HepG2 (cell line): ENCODE measurements around the gene CST3. TPM values are rescaled to one million over a fixed set of nuclear protein-coding genes. Genes with fewer than 3 reads are reported as not detected.

Source experiments
- CHD4 ChIP-seq: fragments of 200-600 bp; sonication (generic); IDR thresholded peaks from 2 replicates; pipeline ENCODE4 v1.7.0; 2017; ENCODE audit warnings: mild to moderate bottlenecking, low read length, borderline replicate concordance
- NR1H2 ChIP-seq: sonication (generic); formaldehyde crosslinking; IDR thresholded peaks from 2 replicates; pipeline ENCODE4 v1.8.1; 2022; ENCODE audit warnings: low read depth, missing genetic modification reagents, borderline replicate concordance
- U2AF2 ChIP-seq: fragments of 200-400 bp; formaldehyde crosslinking; IDR thresholded peaks from 2 replicates; pipeline ENCODE4 v1.6.1; 2017; ENCODE audit warnings: low read depth, mild to moderate bottlenecking, low read length
- ZMYM4 ChIP-seq: sonication (generic); formaldehyde crosslinking; IDR thresholded peaks from 2 replicates; pipeline ENCODE4 v1.8.1; 2023; ENCODE audit warnings: mild to moderate bottlenecking, missing genetic modification reagents
- ZNF317 ChIP-seq: sonication (generic); formaldehyde crosslinking; IDR thresholded peaks from 2 replicates; pipeline ENCODE4 v1.5.0; 2020; ENCODE audit warnings: mild to moderate bottlenecking, missing genetic modification reagents
- ZNF629 ChIP-seq: sonication (generic); formaldehyde crosslinking; conservative IDR thresholded peaks from 2 replicates; pipeline ENCODE4 v1.5.0; 2020; ENCODE audit warnings: missing genetic modification reagents
- ZNF879 ChIP-seq: sonication (generic); formaldehyde crosslinking; IDR thresholded peaks from 2 replicates; pipeline ENCODE4 v1.8.1; 2023; ENCODE audit warnings: missing genetic modification reagents
- polyA plus RNA-seq, 8 experiments: library from polyadenylated mRNA; depleted of rRNA in 3 of 8; stranded (reverse) in 7 of 8; unstranded in 1 of 8; fragments of >200 nt; fragmentation: Illumina TruSeq in 4 of 8; extraction: Trizol in 4 of 8; gene quantifications; 2 replicates each; pipeline versions ENCODE4 v1.2.1 to v1.2.3, GENCODE V29; 2011 to 2016; ENCODE audit warnings: low read depth in 4 of 8, missing spikeins in 1 of 8, mixed read lengths in 1 of 8; ENCODE audit not compliant: insufficient read depth in 1 of 8
- total RNA-seq, 5 experiments: library from RNA; depleted of rRNA; stranded (reverse); fragments of >200 nt; fragmentation: Illumina TruSeq; extraction: Trizol; gene quantifications; 2 replicates each; pipeline ENCODE4 v1.2.3, GENCODE V29; 2016; ENCODE audit warnings: low read depth in 1 of 5
- TF ChIP-seq, protein P1 (sequence below): sonication (generic); formaldehyde crosslinking; IDR thresholded peaks from 2 replicates; pipeline ENCODE4 v1.5.1; 2020; ENCODE audit warnings: mild to moderate bottlenecking, missing genetic modification reagents, borderline replicate concordance
- TF ChIP-seq, protein P2 (sequence below), 2 experiments: IDR thresholded peaks; 2 replicates each; pipeline ENCODE4 v1.6.1; 2011 to 2012; ENCODE audit warnings: low read length in 2 of 2, borderline replicate concordance in 1 of 2, low read depth in 1 of 2, mild to moderate bottlenecking in 1 of 2, moderate library complexity in 1 of 2
- TF ChIP-seq, protein P3 (sequence below): sonication (generic); formaldehyde crosslinking; IDR thresholded peaks from 2 replicates; pipeline ENCODE4 v1.8.0; 2022; ENCODE audit warnings: missing genetic modification reagents, mild to moderate bottlenecking, moderate library complexity, borderline replicate concordance
- TF ChIP-seq, protein P4 (sequence below): sonication (generic); formaldehyde crosslinking; IDR thresholded peaks from 2 replicates; pipeline ENCODE4 v1.4.0; 2020; ENCODE audit warnings: missing genetic modification reagents, borderline replicate concordance
- TF ChIP-seq, protein P5 (sequence below): sonication (generic); formaldehyde crosslinking; IDR thresholded peaks from 2 replicates; pipeline ENCODE4 v1.4.0; 2020; ENCODE audit warnings: missing genetic modification reagents; ENCODE audit errors: not compliant biosample characterization

Gene CST3
- total and polyA plus RNA-seq, 2 of the 13 experiments (the other 11 are each of a cell fraction or from before 2014, with no cell fraction given), result 690 to 1,005 TPM

DNA sequence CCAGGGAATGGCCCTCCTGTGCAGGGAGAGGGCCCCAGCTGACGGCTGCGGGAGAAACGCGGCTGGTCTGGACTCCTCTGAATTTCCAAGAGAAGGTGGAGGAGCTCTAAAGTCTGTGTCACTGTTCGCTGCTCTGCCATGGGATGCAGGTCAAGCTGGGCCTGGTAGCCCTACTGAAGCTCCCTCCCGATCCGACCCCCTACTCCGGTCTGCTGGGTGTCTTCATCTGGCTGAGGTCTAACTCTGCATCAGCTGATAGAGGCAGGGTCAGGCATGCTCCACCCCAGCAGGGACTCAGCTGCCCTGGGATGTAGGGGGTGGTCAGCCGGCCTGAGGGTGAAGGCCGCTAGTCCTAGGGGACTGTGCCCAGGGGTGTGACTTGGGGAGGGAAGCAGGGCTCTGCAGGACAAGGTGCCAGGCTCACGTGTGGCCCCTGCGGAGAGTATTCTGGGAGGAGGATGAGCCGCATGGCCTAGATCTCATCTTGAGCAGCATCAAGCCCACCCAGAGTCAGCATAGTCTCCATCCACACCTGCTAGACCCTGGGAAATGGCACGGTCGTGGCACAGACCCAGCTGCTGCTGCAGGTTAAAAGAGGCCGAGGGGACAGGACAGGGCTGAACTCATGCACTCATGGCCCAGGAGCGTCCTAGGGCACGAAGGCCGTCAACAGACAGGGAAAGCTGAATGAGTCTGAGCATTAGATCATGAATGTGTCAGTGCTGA is 1.4 kb downstream of the CST3 start (continued):
- TF ChIP-seq, protein P1, sequence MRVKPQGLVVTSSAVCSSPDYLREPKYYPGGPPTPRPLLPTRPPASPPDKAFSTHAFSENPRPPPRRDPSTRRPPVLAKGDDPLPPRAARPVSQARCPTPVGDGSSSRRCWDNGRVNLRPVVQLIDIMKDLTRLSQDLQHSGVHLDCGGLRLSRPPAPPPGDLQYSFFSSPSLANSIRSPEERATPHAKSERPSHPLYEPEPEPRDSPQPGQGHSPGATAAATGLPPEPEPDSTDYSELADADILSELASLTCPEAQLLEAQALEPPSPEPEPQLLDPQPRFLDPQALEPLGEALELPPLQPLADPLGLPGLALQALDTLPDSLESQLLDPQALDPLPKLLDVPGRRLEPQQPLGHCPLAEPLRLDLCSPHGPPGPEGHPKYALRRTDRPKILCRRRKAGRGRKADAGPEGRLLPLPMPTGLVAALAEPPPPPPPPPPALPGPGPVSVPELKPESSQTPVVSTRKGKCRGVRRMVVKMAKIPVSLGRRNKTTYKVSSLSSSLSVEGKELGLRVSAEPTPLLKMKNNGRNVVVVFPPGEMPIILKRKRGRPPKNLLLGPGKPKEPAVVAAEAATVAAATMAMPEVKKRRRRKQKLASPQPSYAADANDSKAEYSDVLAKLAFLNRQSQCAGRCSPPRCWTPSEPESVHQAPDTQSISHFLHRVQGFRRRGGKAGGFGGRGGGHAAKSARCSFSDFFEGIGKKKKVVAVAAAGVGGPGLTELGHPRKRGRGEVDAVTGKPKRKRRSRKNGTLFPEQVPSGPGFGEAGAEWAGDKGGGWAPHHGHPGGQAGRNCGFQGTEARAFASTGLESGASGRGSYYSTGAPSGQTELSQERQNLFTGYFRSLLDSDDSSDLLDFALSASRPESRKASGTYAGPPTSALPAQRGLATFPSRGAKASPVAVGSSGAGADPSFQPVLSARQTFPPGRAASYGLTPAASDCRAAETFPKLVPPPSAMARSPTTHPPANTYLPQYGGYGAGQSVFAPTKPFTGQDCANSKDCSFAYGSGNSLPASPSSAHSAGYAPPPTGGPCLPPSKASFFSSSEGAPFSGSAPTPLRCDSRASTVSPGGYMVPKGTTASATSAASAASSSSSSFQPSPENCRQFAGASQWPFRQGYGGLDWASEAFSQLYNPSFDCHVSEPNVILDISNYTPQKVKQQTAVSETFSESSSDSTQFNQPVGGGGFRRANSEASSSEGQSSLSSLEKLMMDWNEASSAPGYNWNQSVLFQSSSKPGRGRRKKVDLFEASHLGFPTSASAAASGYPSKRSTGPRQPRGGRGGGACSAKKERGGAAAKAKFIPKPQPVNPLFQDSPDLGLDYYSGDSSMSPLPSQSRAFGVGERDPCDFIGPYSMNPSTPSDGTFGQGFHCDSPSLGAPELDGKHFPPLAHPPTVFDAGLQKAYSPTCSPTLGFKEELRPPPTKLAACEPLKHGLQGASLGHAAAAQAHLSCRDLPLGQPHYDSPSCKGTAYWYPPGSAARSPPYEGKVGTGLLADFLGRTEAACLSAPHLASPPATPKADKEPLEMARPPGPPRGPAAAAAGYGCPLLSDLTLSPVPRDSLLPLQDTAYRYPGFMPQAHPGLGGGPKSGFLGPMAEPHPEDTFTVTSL (CRISPR knock-in tag), result 0 out of 2 replicates have a peak, but pooled peaks have one; percentile 27
- TF ChIP-seq ZNF317 (CRISPR knock-in tag) (no peak), U2AF2 (no peak), ZNF879 (CRISPR knock-in tag) (0 out of 2 replicates have a peak, but pooled peaks have one; percentile 51), ZNF629 (CRISPR knock-in tag) (0 out of 2 replicates have a peak, but pooled peaks have one; percentile 10), ZMYM4 (CRISPR knock-in tag) (0 out of 2 replicates have a peak, but pooled peaks have one; percentile 33), NR1H2 (CRISPR knock-in tag) (no peak), CHD4 (no peak)
- TF ChIP-seq, protein P2, sequence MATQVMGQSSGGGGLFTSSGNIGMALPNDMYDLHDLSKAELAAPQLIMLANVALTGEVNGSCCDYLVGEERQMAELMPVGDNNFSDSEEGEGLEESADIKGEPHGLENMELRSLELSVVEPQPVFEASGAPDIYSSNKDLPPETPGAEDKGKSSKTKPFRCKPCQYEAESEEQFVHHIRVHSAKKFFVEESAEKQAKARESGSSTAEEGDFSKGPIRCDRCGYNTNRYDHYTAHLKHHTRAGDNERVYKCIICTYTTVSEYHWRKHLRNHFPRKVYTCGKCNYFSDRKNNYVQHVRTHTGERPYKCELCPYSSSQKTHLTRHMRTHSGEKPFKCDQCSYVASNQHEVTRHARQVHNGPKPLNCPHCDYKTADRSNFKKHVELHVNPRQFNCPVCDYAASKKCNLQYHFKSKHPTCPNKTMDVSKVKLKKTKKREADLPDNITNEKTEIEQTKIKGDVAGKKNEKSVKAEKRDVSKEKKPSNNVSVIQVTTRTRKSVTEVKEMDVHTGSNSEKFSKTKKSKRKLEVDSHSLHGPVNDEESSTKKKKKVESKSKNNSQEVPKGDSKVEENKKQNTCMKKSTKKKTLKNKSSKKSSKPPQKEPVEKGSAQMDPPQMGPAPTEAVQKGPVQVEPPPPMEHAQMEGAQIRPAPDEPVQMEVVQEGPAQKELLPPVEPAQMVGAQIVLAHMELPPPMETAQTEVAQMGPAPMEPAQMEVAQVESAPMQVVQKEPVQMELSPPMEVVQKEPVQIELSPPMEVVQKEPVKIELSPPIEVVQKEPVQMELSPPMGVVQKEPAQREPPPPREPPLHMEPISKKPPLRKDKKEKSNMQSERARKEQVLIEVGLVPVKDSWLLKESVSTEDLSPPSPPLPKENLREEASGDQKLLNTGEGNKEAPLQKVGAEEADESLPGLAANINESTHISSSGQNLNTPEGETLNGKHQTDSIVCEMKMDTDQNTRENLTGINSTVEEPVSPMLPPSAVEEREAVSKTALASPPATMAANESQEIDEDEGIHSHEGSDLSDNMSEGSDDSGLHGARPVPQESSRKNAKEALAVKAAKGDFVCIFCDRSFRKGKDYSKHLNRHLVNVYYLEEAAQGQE (IDR thresholded peaks at IDR 0.05; ENCODE audit: borderline replicate concordance in 1 of 2, low read depth in 1 of 2, low read length in 2 of 2), result no peak
- TF ChIP-seq, protein P3, sequence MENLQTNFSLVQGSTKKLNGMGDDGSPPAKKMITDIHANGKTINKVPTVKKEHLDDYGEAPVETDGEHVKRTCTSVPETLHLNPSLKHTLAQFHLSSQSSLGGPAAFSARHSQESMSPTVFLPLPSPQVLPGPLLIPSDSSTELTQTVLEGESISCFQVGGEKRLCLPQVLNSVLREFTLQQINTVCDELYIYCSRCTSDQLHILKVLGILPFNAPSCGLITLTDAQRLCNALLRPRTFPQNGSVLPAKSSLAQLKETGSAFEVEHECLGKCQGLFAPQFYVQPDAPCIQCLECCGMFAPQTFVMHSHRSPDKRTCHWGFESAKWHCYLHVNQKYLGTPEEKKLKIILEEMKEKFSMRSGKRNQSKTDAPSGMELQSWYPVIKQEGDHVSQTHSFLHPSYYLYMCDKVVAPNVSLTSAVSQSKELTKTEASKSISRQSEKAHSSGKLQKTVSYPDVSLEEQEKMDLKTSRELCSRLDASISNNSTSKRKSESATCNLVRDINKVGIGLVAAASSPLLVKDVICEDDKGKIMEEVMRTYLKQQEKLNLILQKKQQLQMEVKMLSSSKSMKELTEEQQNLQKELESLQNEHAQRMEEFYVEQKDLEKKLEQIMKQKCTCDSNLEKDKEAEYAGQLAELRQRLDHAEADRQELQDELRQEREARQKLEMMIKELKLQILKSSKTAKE (CRISPR knock-in tag), result peak; percentile 44; the same call in 1 of the 2 replicates
- TF ChIP-seq, protein P4, sequence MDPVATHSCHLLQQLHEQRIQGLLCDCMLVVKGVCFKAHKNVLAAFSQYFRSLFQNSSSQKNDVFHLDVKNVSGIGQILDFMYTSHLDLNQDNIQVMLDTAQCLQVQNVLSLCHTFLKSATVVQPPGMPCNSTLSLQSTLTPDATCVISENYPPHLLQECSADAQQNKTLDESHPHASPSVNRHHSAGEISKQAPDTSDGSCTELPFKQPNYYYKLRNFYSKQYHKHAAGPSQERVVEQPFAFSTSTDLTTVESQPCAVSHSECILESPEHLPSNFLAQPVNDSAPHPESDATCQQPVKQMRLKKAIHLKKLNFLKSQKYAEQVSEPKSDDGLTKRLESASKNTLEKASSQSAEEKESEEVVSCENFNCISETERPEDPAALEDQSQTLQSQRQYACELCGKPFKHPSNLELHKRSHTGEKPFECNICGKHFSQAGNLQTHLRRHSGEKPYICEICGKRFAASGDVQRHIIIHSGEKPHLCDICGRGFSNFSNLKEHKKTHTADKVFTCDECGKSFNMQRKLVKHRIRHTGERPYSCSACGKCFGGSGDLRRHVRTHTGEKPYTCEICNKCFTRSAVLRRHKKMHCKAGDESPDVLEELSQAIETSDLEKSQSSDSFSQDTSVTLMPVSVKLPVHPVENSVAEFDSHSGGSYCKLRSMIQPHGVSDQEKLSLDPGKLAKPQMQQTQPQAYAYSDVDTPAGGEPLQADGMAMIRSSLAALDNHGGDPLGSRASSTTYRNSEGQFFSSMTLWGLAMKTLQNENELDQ (CRISPR knock-in tag), result no peak
- TF ChIP-seq, protein P5, sequence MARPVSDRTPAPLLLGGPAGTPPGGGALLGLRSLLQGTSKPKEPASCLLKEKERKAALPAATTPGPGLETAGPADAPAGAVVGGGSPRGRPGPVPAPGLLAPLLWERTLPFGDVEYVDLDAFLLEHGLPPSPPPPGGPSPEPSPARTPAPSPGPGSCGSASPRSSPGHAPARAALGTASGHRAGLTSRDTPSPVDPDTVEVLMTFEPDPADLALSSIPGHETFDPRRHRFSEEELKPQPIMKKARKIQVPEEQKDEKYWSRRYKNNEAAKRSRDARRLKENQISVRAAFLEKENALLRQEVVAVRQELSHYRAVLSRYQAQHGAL, result no peak
